GM19043 (cell line): ENCODE data around the gene RABAC1.

Experiments used
- ATAC-seq: cut with Tn5 transposase; IDR thresholded peaks from one replicate; pipeline ENCODE4 v1.9.1; 2021; ENCODE audit warnings: low read depth; ENCODE audit not compliant: unreplicated experiment

Gene RABAC1

DNA sequence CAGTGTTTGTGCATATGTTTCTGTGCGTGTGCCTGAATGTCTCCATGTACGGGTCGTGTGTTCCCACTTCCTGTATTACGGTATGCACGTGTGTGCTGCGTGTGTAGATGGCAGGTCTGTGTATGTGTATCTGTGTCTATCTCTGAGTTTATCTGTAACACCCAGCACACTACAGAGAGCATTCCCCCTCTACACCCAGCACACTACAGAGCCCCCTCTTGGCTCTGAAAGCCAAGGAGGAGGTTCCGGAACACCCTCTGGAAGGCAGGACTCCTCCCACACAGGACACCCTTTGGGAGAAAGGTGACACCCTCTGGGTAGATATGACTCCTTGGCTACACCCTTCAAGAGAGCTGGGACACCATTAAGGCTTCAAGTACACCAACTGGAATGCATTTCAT is 28.8 kb downstream of the RABAC1 start:
- ATAC-seq: no peak

- ATAC-seq: no peak
These were observed 29.5 kb downstream of the RABAC1 start for GRCh38 chr19:41929536-41930071.

DNA sequence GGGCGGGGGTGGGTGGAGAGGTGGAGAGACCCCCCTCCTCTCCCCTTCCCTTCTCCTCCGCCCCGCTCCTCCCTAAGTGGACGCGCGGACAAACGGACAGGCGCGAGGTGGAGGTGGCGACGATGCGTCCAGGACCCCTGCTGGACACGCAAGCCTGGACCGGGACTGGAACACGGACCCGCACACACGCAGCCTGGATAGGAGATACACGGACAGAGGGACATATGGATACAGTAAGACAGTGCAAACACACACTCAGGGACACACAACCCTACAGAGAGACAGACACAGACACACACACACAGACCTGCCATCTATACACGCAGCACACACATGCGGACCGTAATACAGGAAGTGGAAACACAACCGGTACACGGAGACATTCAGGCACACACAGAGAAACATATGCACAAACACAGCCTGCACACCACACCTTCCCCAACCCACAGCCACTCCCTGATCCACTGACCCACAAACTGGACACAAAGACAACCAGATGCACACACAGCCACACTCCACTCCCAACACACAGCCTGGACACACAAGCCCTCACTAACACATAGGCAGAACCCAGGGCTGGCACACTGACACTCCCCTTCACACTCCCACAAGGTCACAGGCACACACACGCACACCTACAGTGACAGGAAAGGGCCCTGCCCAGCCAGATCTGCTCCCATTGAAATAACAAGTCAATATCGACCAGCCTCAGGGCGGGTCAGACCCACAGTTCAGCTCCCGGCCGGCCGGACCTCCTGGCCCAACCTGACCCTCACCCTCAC is 30.2 kb downstream of the RABAC1 start:
- no peak for ATAC-seq

DNA sequence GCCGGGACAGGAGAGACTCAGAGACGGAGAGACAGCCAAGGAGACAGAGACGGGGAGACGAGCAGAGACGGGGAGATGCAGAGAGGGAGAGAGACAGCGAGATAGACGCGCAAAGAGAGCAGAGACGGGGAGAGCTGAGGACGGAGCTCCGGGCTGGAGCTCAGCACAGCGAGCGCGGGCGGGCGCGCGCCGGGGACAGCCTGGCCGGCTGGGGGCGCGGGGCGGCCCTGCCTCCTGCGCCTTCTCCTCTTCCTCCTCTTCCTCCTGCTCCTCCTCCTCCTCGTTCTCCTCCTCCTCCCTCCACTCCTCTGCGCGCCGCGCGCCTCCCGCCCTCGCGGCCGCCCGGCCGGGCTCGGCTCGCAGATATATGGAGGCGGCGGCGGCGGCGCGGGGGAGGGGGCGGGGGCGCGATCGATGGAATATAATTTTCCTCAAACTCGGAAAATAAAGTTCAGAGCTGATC is 30.9 kb downstream of the RABAC1 start, which contains the start of gene ERFL:
Gene ERFL (minus strand): TSS at position 229 of the 463 bp plus-strand sequence. CDS start 15,530 bp downstream, outside the sequence.
- no peak for ATAC-seq

GRCh38 chr19:41927497-41928192 is 31.5 kb downstream of the RABAC1 start:
- ATAC-seq: no peak

DNA sequence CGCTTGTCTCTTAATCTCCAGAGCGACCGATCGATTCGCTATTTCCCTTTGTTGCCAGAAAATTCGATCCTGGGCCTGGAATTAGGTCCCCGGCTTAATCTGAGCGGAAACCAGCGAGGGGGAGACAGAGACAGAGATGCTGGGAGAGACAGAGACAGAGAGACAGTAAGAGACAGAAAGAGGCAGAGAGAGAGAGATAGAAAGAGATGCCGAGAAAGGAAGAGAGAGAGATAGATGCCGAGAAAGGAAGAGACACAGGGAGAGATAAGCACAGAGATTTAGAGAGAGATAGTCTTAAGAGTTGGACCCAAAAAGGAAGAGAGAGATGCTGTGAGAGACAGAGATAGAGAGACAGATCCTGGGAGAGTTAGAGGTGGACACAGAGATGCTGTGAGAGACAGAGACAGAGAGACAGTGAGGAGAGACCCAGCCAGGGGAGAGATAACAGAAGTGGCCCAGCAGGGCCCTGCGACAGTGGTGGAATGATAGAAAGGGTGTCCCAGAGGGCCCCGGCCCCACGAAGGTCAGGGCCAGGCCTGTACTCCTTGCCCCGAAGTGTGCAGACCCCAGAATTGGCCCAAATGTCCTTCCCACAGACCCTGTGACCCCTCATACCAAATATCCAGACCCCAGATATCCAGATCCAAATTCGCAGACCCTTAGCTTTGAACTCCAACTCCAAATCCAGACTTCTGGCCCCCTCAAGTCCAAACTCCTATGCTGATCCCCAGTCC is 32.2 kb downstream of the RABAC1 start:
- ATAC-seq: no peak

GRCh38 chr19:41926028-41926762 is 32.9 kb downstream of the RABAC1 start:
- ATAC-seq: no peak

DNA sequence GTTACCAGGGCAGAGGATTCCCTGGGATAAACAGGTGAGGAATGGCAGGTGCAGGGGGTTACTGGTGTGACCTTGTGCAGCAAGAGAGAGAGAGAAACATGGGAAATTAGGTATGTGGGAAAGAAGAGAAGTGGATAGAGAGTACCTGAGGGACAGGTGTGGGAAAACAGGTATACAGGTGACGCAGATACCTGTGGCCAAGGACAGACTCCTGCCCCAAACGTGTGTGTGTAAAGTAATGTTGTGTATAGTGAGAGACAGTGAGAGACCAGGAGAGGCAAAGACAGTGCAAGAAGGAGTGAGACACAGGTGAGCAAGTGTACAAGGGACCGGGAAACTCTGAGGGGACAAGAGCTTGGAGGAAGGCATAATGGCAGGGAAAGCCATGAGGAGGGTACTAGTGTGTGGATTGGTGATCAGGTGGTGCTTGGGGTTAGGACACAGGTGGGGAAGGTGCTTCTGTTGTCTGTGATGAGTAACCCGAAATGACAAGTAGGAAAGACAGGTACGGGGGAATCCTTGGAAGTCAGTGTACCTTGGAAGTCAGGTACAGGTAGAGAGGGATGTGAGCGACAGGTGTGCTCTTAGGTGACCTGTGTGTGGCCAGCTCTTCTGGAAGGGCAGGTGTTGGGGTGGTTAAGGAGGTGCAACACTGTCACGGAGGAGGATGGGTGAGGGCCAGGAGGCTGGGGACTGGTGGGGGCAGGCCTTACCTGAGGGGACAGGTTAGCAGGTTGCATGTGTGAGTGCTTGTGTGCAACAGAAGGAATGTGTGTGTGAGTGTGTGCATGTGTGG is 33.7 kb downstream of the RABAC1 start:
- no peak for ATAC-seq

GRCh38 chr19:41924151-41925145 is 34.7 kb downstream of the RABAC1 start:
- ATAC-seq: no peak

- ATAC-seq: no peak
These were observed 35.9 kb downstream of the RABAC1 start for GRCh38 chr19:41923045-41923788.

GRCh38 chr19:41922585-41922984 is 36.5 kb downstream of the RABAC1 start:
- no peak for ATAC-seq

GRCh38 chr19:41921577-41922576 is 37.2 kb downstream of the RABAC1 start:
- ATAC-seq: no peak

DNA sequence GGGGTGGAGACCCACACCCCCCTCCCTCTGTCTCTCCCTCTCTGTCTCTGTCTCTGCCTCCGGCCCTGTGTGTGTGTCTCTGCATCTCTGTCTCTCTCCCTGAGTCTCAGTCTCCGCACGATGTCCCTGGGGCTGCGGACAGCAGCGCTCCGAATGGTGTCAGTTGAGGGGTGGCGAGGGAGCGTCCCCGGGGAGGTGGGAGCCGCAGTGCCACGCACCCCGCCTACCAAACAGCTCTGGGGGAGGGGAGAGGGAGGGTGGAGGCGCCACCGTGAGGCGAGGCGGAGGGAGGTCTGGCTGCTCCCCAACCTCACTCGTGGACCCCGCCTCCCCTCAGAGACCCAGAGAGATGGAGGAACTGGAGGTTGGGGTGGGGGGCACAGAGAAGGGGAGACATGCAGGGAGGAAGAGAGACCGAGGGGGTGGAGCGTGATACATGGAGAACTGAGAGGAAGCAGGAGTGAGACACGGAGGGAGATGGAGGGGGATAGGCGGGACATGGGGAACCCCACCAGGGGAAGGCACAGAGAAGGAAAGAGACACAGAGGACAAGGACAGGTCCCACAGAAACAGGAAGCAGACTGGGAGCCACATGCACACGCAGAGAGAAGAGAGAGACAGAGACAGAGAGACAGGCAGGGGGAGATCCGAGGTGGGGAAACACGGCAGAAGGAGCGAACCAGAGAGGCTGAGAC is 38.1 kb downstream of the RABAC1 start:
- ATAC-seq: no peak

DNA sequence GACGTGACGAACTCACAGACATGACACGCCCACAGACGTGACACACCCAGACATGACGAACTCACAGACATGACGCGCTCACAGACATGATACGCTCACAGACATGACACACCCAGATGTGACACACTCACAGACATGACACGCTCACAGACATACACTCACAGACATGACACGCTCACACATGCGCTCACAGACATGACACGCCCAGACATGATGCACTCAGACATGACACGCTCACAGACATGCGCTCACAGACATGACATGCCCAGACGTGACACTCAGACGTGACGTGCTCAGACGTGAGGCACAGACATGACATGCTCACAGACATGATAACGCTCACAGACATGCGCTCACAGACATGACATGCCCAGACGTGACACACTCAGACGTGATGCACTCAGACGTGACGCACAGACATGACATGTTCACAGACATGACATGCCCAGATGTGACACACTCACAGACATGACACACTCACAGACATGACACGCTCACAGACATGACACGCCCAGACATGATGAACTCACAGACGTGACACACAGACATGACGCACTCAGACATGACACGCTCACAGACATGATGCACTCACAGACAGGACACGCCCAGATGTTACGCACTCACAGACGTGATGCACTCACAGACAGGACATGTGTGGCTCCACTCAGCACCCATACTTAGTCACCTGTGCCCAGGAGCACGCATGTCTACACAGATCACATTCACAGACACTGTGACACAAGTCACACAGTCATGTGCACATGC is 39.0 kb downstream of the RABAC1 start:
- ATAC-seq: no peak

GRCh38 chr19:41918653-41919244 is 40.4 kb downstream of the RABAC1 start:
- ATAC-seq: no peak
